Natural killer cell treated with Interleukin-12 subunit alpha and Interleukin-12 subunit beta and Interleukin-15 and Interleukin-18, amount 100 ng/mL, for 72 hours (primary cell): ENCODE measurements around the gene PIP4K2A. TPM values are rescaled to one million over a fixed set of nuclear protein-coding genes. Genes with fewer than 3 reads are reported as not detected.
A peak's percentile ranks its signal among the peaks of the same experiment; 100 is the strongest.

ENCODE experiments used
- ATAC-seq, 2 donors: fragments of 150-1000 bp; cut with Tn5 transposase in 1 of 2; sonication (Bioruptor Pico), chemical (Tn5 transposase) in 1 of 2; 2 replicates each; pipeline ENCODE4 v1.10.0; 2021
- DNase-seq: peaks from one replicate; pipeline ENCODE4 v3.0.0; 2022; ENCODE audit warnings: low spot score
- H3K27ac Mint-ChIP-seq, 2 donors: 1 replicate in 1 of 2; 2 replicates in 1 of 2; pipeline ENCODE4 v1.8.0; 2022; ENCODE audit warnings: mixed read lengths in 2 of 2, mild to moderate bottlenecking in 1 of 2, moderate library complexity in 1 of 2
- H3K27me3 Mint-ChIP-seq, 2 donors: 1 replicate in 1 of 2; 2 replicates in 1 of 2; pipeline ENCODE4 v1.8.0; 2022; ENCODE audit warnings: mixed read lengths in 2 of 2
- H3K36me3 Mint-ChIP-seq: one replicate; pipeline ENCODE4 v1.8.0; 2022; ENCODE audit warnings: mixed read lengths
- H3K4me1 Mint-ChIP-seq, 2 donors: 1 replicate in 1 of 2; 2 replicates in 1 of 2; pipeline ENCODE4 v1.8.0; 2022; ENCODE audit warnings: low read depth in 2 of 2, mixed read lengths in 2 of 2, mild to moderate bottlenecking in 1 of 2
- H3K4me3 Mint-ChIP-seq: one replicate; pipeline ENCODE4 v1.8.0; 2022; ENCODE audit warnings: mixed read lengths
- H3K9me3 Mint-ChIP-seq: 2 replicates; pipeline ENCODE4 v1.8.0; 2022; ENCODE audit warnings: mixed read lengths
- total RNA-seq, 2 donors: library from RNA; stranded (reverse); gene quantifications; one replicate each; pipeline ENCODE4 v1.2.3, GENCODE V29; 2022

The PIP4K2A gene
- total RNA-seq, 2 donors from 2014 or later = 149 to 152 TPM

DNA sequence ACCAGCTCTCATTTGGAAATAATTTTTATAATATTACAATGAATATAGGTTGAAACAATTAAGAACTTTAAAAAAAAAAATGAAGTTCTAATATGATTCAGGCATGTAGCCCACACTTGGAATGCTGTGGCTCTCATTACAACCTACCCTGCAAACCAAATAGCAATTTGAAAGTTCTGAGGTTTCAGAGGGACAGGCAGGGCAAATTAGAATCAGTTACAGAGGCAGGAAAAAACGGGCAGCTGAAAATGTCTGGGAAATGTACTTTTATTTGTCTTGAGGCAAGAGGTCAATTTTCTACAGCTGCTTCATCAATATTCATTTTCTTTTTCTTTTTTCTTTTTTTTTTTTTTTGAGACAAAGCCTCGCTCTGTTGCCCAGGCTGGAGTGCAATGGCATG, 95.3 kb downstream of the PIP4K2A start:
- ATAC-seq = no peak
- peak overlapping the region; percentile 54 for H3K4me3 Mint-ChIP-seq
- H3K27ac Mint-ChIP-seq = peak overlapping the region; percentile 87 to 96
- peaks cover 5% of the 10 kb centered on the region for H3K36me3 Mint-ChIP-seq
- H3K27me3 Mint-ChIP-seq = no peaks in the 10 kb centered on the region
- DNase-seq = no peak
- H3K4me1 Mint-ChIP-seq = peaks cover 71 to 88% of the 10 kb centered on the region in 2 donors
- peaks cover 3% of the 10 kb centered on the region for H3K9me3 Mint-ChIP-seq

DNA sequence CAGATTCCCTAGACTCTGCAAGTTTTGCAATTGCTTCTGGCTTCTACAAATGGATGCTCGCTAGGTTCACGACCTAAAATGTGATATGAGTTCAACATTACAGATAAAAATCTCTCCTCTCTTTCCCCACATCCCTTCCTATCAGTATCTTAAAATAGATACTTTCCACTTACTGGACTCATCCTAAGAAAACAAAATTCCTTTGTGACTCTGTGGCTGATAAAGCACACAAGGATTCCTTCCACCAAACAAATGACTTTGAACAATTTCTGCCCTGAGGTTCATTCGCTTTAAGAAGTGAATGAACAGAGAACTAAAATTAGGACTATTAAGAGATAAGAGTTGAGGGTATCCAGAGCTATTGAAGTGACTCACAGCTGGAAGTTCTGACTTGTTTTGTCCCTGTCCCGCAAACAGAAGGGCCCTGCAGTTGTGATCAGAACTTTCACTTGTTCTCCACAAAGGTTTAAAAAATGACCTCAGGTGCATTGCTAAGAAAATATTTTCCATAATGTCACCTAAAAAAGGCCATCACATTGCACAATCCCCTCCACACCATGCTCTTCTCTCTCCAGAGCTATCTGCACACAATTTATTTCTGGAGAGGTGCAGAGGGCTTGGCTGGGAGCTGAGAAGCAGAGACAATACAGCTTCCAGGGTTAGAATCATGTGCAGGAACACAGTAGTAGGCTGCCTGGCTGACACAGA, 96.1 kb downstream of the PIP4K2A start:
- Mint-ChIP-seq H3K4me1 (peaks cover 72 to 88% of the 10 kb centered on the region in 2 donors), H3K9me3 (peaks cover 3% of the 10 kb centered on the region), H3K27ac (peak overlapping the region; percentile 87 to 96), H3K36me3 (peaks cover 5% of the 10 kb centered on the region), H3K27me3 (no peaks in the 10 kb centered on the region), H3K4me3 (peak overlapping the region; percentile 54)
- DNase-seq (no peak), ATAC-seq (no peak)

DNA sequence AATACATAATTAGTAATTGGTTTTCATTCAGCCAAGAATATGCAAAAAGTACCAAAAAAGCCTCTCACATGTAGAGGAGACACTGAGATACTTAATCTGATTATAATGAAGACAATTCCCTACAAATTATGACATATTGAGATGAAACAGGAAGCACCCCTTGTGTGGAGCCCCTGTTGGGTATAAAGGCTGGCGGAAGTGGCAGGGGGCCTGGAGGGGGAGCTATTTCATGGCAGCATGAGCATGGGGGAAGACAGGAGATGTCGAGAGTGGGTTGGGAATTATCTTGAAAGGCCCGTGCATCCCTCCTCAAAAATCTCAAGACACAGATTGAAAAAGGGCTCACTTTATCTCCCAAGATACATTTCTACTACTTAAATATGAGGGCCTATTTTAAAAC, 96.9 kb downstream of the PIP4K2A start:
- Mint-ChIP-seq H3K4me1 (peaks cover 73 to 88% of the 10 kb centered on the region in 2 donors), H3K36me3 (peaks cover 5% of the 10 kb centered on the region), H3K27ac (peak overlapping the region; percentile 87 to 96), H3K4me3 (peak overlapping the region; percentile 54), H3K27me3 (no peaks in the 10 kb centered on the region), H3K9me3 (peaks cover 3% of the 10 kb centered on the region)
- ATAC-seq (no peak), DNase-seq (no peak)

DNA sequence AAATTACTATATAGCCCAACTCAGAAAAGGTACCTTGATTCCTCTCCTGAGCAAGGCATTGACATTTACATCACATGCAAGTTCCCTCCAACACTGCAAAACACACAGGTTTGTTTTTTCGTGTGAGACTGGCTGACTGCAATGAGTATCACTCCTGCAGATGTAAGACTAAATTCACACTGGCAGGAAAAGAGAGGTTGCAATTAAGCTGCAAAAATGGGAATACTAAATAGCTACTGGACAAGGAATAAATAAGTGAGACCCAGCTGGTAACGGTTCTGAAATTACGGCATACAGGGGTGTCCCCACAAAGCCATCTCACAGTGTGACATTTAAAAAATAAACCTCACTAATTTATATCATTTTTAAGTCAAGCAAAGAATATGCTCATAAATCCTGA, 97.3 kb downstream of the PIP4K2A start:
- Mint-ChIP-seq H3K4me3 (peak overlapping the region; percentile 54), H3K9me3 (peaks cover 3% of the 10 kb centered on the region), H3K36me3 (peaks cover 5% of the 10 kb centered on the region), H3K27me3 (no peaks in the 10 kb centered on the region), H3K4me1 (peaks cover 77 to 88% of the 10 kb centered on the region in 2 donors), H3K27ac (peak overlapping the region; percentile 87 to 96)
- ATAC-seq (no peak), DNase-seq (no peak)

DNA sequence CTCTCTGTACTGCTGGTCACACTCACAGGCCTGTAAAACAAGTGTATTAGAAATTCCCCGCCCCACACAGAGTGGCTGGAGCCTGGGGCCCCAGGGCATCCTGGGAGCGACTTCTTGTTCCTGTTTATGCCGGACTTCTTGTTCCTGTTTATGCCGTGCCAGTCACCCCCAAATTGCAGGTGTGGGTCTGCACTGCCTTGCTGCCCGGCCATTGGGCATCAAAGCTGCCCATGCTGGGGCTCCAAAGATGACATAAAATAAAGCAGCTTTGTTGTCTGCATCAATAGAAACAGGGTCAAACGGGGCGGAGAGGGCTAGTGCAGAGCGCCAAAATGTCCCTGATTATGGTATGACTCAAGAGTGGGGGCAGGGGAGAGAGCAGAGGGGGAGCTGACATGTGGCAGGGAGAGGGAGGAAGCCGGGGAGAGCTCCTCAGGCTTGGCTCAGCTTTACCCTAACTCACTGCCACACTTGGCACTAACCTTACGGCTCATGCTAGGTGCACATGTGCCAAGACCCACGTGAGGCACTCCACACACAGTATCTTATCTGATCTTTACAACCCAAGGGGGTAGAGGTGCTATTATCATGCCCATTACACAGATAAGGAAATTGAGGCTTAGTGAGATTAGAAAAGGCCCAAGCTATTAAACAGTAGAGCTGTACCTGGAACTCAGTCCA, 98.4 kb downstream of the PIP4K2A start:
- peak overlapping the region; percentile 83 for H3K4me3 Mint-ChIP-seq
- ATAC-seq = peak; percentile 64 to 81
- no peak for DNase-seq
- no peaks in the 10 kb centered on the region for H3K36me3 Mint-ChIP-seq
- H3K27me3 Mint-ChIP-seq = no peaks in the 10 kb centered on the region
- peak overlapping the region; percentile 87 to 96 for H3K27ac Mint-ChIP-seq
- no peaks in the 10 kb centered on the region for H3K9me3 Mint-ChIP-seq
- peaks cover 78 to 88% of the 10 kb centered on the region in 2 donors for H3K4me1 Mint-ChIP-seq

DNA sequence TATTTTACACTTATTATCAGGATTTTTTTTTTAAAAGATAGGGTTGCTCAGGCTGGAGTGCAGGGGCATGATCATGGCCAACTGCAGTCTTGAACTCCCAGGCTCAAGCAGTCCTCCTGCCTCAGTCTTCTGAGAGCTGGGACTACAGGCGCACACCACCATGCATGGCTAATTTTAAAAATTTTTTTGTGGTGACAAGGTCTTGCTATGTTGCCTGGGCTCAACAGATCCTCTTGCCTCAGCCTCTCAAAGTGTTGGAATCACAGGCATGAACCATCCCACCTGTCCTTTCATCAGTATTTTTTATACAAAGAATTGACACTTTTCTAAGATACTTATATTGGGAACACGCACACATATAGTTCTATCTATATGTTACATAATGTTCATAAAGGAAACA, 99.3 kb downstream of the PIP4K2A start:
- Mint-ChIP-seq H3K4me1 (peaks cover 76 to 88% of the 10 kb centered on the region in 2 donors), H3K36me3 (peaks cover 6% of the 10 kb centered on the region), H3K9me3 (no peaks in the 10 kb centered on the region), H3K4me3 (peak overlapping the region; percentile 83), H3K27ac (peak overlapping the region; percentile 87 to 96), H3K27me3 (no peaks in the 10 kb centered on the region)
- no peak for ATAC-seq
- no peak for DNase-seq

DNA sequence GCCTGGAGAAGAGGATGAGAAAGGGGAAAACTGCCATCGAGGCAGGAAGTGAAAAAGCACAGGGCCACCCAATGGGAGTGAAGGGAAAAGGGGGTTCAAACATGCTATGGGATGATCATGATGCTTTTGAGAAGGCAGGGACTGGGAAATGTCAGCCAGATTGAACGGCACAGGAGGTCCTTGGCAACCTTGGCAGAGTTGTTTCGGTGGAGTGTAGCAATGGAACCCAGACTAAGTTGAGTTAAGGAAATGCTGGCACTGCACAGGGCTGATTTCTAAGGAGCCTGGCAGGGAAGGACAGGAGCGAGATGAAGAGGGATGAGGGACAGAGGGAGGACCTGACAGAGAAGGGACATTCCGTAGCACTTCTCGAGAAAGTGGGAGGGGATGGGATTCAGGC, 101.4 kb downstream of the PIP4K2A start:
- DNase-seq = no peak
- Mint-ChIP-seq H3K4me1 (peaks cover 77 to 87% of the 10 kb centered on the region in 2 donors), H3K27me3 (no peaks in the 10 kb centered on the region), H3K4me3 (peak overlapping the region; percentile 83), H3K36me3 (peaks cover 12% of the 10 kb centered on the region), H3K27ac (peak overlapping the region; percentile 87 to 96), H3K9me3 (no peaks in the 10 kb centered on the region)
- no peak for ATAC-seq

DNA sequence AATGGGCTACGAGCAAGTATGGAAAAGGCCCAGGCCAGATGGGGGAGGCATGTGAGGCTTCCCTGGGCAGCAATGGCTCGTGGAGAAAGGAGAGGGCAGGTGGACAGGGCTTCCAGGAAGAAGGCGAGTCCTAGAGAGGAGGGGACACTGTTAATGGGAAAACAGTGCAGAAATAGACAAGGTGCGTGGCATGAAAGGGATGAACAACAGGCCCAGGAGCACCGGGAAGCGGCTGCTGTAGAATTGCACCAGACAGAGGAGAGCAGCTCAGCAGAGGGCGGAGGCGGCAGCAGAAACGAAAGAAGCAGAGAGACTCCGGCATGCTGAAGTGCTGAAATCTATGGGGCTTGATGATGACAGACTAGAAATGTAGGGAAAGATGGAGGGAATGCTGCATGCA, 102.1 kb downstream of the PIP4K2A start:
- H3K9me3 Mint-ChIP-seq = no peaks in the 10 kb centered on the region
- no peaks in the 10 kb centered on the region for H3K27me3 Mint-ChIP-seq
- DNase-seq (no peak), ATAC-seq (no peak)
- H3K27ac Mint-ChIP-seq = peak overlapping the region; percentile 87 to 96
- H3K36me3 Mint-ChIP-seq = peaks cover 14% of the 10 kb centered on the region
- H3K4me1 Mint-ChIP-seq = peaks cover 75 to 84% of the 10 kb centered on the region in 2 donors
- peak overlapping the region; percentile 83 for H3K4me3 Mint-ChIP-seq

DNA sequence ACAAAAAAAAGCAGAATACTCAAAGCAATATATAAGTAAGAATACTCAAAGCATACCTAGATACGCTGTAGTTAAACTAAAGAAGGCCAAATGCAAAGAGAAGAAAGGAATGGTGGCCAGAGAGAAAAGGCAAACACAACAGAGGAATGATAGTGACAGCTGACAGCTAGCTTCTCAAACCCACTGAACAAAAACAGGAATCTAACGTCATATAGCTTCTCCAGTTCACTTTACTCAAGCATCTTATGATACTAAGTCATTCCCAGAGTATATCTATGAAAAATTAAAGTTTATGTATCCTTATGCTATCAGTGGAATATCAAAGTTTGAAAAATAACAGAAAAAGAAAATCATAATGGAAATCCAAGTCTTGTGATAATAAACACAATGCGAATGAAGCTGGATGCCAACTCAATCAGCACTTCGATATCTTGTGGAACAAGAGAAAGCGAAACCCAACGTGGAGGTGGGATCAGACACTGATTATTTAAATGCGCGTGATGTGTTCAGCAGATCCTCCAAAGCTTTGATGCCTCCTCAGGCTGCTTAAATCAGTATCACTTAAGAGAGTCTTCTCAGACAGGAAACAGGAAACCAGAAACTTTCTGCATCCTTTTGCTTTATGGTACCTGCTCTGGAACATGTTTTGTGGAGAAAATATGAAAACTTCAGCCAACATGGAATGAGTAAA, 102.8 kb downstream of the PIP4K2A start:
- DNase-seq (peak; percentile 70), ATAC-seq (peak; percentile 82 to 86)
- Mint-ChIP-seq H3K27ac (peak overlapping the region; percentile 87 to 96), H3K36me3 (peaks cover 14% of the 10 kb centered on the region), H3K27me3 (no peaks in the 10 kb centered on the region), H3K4me1 (peaks cover 80 to 85% of the 10 kb centered on the region in 2 donors), H3K4me3 (peak overlapping the region; percentile 83), H3K9me3 (no peaks in the 10 kb centered on the region)

DNA sequence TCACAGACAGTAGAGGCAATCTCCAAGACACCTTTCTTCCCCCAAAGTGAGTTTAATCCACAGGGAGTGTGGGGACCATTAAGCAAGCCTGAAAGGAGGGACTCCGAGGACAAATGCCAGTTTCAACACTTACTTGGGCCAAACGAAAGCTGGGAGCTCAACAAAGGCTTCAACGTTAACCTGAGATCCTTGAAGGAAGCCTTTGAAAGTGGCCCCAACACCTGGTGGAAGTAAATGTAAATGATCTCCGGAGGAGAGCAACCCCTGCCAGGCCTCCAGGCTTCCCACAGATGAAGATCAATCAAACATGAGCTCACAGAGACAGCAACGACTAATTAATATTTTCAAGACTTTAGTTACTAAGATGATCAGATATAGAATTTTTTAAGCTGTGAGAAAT, 103.8 kb downstream of the PIP4K2A start:
- DNase-seq (no peak), ATAC-seq (no peak)
- peak overlapping the region; percentile 87 to 96 for H3K27ac Mint-ChIP-seq
- H3K4me3 Mint-ChIP-seq = peak overlapping the region; percentile 83
- H3K36me3 Mint-ChIP-seq = peaks cover 14% of the 10 kb centered on the region
- peaks cover 78 to 84% of the 10 kb centered on the region in 2 donors for H3K4me1 Mint-ChIP-seq
- no peaks in the 10 kb centered on the region for H3K27me3 Mint-ChIP-seq
- H3K9me3 Mint-ChIP-seq = no peaks in the 10 kb centered on the region

DNA sequence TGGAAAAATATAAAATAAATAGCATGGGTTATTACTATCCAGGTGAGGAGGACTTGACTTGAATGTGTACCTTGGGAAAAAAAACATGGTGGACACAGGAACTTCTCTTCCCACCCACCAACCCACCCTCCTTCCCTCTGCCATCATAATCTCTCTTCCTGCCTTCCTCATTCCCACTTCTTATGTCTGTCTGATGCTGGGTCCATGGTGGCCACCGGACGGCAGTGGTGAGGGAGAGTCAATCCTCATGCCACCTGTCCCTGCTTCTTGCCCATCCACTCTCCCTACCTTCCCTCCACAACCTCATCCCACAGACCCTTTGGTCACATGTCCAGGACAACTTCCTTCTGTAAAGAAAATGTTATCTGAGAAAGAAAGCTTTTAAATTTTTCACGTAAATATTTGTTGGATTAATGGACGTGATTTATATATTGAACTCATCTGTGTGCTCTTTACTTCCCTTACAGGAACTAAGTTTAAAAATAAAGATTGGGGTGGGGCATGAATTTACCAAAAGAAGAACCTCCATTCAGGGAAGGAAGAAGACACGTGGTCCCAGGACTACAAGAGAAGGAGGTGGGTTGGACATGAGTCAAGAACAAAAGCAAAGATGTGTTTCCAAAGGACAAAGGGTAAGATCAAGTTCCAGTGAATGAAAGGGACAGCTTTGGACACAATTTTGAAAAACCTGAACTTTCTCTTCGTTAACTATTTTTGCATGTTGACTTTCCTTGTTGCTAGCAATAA, 104.5 kb downstream of the PIP4K2A start:
- Mint-ChIP-seq H3K4me3 (peak overlapping the region; percentile 83), H3K27me3 (no peaks in the 10 kb centered on the region), H3K4me1 (peaks cover 78 to 84% of the 10 kb centered on the region in 2 donors), H3K36me3 (peaks cover 19% of the 10 kb centered on the region), H3K9me3 (no peaks in the 10 kb centered on the region), H3K27ac (peak overlapping the region; percentile 87 to 96)
- no peak for DNase-seq
- no peak for ATAC-seq

DNA sequence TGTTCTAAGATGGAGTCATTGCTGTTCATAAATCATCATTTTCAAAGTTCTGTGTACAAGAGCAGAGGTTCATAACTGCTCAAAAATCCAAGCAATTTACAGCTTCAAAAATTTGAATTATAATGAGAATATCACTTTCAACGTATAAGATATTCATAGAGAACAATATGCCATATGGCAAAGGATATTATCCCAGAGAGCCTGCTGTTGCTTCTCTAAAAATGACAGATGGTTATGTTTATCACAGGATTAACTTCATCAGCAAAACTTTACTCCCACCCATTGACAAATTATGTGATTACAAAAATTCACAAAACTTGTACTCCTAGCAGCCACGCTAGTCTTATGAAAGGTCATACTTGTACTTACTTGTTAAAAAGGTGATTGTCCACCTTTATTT, 105.1 kb downstream of the PIP4K2A start:
- Mint-ChIP-seq H3K27ac (peak overlapping the region; percentile 87 to 96), H3K4me3 (no peak overlapping the region), H3K27me3 (no peaks in the 10 kb centered on the region), H3K4me1 (peaks cover 78 to 84% of the 10 kb centered on the region in 2 donors), H3K36me3 (peaks cover 19% of the 10 kb centered on the region), H3K9me3 (no peaks in the 10 kb centered on the region)
- ATAC-seq (no peak), DNase-seq (no peak)

DNA sequence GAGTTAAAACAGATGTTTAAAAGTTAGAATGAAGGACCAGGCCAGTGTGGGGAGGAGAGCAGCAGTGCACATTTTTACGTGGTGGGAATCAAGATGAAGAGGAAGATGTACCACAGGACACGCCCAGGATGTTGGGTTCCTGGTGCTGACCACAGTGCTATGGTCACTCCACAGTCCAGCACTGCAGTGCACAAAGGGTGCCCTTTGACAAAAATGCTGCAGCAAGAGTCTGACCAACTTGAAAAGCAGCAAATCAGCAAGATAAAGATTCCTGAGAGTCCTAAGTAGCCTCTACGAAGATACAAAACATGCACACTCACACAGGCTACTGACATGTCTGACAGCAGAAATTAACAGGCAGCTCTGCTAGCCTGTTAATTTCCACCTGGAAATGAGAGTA, 107.1 kb downstream of the PIP4K2A start:
- H3K27me3 Mint-ChIP-seq = no peaks in the 10 kb centered on the region
- peaks cover 19% of the 10 kb centered on the region for H3K36me3 Mint-ChIP-seq
- ATAC-seq (no peak), DNase-seq (no peak)
- H3K27ac Mint-ChIP-seq = peak overlapping the region; percentile 87 to 97
- peak overlapping the region; percentile 86 for H3K4me3 Mint-ChIP-seq
- peaks cover 66 to 75% of the 10 kb centered on the region in 2 donors for H3K4me1 Mint-ChIP-seq
- no peaks in the 10 kb centered on the region for H3K9me3 Mint-ChIP-seq
